GM23338 (cell line): ENCODE results near the gene NUCB1. TPM values are rescaled to one million over a fixed set of nuclear protein-coding genes. Genes with fewer than 3 reads are reported as not detected.

Source experiments
- EZH2 ChIP-seq: fragments of 200-600 bp; sonication (generic); IDR thresholded peaks from one replicate; pipeline ENCODE4 v1.8.0; 2017; ENCODE audit warnings: antibody characterized with exemption, mild to moderate bottlenecking, low read depth; ENCODE audit not compliant: unreplicated experiment
- EZH2phosphoT487 ChIP-seq: fragments of 200-600 bp; sonication (generic); IDR thresholded peaks from one replicate; pipeline ENCODE4 v1.8.1; 2018; ENCODE audit warnings: antibody characterized with exemption; ENCODE audit not compliant: unreplicated experiment
- JUNB ChIP-seq: IDR thresholded peaks from one replicate; pipeline ENCODE4 v1.6.1; 2016; ENCODE audit warnings: antibody characterized with exemption; ENCODE audit not compliant: unreplicated experiment
- STAT1 ChIP-seq: IDR thresholded peaks from one replicate; pipeline ENCODE4 v1.6.1; 2016; ENCODE audit warnings: antibody characterized with exemption; ENCODE audit not compliant: unreplicated experiment
- ZNF114 ChIP-seq: fragments of 250-450 bp; sonication (Bioruptor Pico); IDR thresholded peaks from 2 replicates; pipeline ENCODE4 v1.5.0; 2020; ENCODE audit warnings: mild to moderate bottlenecking, moderate library complexity
- ZNF331 ChIP-seq: fragments of 250-450 bp; sonication (Bioruptor Pico); IDR thresholded peaks from 2 replicates; pipeline ENCODE4 v1.5.0; 2020; ENCODE audit warnings: low read depth, mild to moderate bottlenecking, moderate library complexity
- polyA plus RNA-seq: library from polyadenylated mRNA; unstranded; fragments of >200 nt; fragmentation: Nextera tagmentation; extraction: Ambion mirVana; gene quantifications from 2 replicates; pipeline ENCODE4 v1.2.1, GENCODE V29; 2016
- total RNA-seq: library from RNA; depleted of rRNA; stranded (reverse); fragments of >200 nt; shearing (Covaris generic); gene quantifications from 2 replicates; pipeline ENCODE4 v1.2.3, GENCODE V29; 2014
- TF ChIP-seq, protein P1 (sequence below): fragments of 250-450 bp; sonication (Bioruptor Pico); IDR thresholded peaks from 2 replicates; pipeline ENCODE4 v1.5.0; 2020; ENCODE audit warnings: mild to moderate bottlenecking, moderate library complexity
- TF ChIP-seq, protein P2 (sequence below), 2 experiments: fragments of 200-600 bp in 1 of 2; sonication (generic) in 1 of 2; conservative IDR thresholded peaks; 2 replicates each; pipeline versions ENCODE4 v1.5.1 to v1.6.1; 2016 to 2017; ENCODE audit warnings: antibody characterized with exemption in 2 of 2, low read depth in 2 of 2, mild to moderate bottlenecking in 2 of 2, moderate library complexity in 1 of 2

The NUCB1 gene
- total and polyA plus RNA-seq, 2 experiments from 2014 or later, result 57.1 to 163 TPM

DNA sequence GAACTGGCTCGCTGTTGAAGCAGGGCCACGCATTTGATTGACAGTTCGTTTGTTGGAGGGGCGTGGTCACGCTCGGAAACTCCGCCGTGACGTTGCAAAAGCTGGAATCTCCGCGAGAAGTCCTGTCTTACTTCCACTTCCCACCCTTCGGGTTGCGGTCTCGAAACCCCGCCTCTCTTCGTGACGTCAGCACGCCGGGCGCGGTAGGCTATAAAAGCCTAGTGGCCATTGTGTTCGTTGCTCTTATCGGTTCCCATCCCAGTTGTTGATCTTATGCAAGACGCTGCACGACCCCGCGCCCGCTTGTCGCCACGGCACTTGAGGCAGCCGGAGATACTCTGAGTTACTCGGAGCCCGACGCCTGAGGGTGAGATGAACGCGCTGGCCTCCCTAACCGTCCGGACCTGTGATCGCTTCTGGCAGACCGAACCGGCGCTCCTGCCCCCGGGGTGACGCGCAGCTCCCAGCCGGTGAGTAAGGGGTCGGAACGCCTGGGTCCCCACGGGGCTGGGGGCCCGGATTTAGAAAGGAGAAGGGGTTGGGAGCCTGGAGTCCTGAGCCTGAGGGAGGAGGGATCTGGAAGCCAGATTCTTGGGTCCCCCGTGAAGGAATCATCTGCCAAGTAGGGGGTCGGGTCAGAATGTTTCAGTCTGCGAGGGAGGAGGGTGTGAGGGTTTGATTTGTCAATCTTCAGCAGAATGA is 27.8 kb upstream of the NUCB1 start, which contains the start of gene PPP1R15A (continued):
- TF ChIP-seq, protein P1, sequence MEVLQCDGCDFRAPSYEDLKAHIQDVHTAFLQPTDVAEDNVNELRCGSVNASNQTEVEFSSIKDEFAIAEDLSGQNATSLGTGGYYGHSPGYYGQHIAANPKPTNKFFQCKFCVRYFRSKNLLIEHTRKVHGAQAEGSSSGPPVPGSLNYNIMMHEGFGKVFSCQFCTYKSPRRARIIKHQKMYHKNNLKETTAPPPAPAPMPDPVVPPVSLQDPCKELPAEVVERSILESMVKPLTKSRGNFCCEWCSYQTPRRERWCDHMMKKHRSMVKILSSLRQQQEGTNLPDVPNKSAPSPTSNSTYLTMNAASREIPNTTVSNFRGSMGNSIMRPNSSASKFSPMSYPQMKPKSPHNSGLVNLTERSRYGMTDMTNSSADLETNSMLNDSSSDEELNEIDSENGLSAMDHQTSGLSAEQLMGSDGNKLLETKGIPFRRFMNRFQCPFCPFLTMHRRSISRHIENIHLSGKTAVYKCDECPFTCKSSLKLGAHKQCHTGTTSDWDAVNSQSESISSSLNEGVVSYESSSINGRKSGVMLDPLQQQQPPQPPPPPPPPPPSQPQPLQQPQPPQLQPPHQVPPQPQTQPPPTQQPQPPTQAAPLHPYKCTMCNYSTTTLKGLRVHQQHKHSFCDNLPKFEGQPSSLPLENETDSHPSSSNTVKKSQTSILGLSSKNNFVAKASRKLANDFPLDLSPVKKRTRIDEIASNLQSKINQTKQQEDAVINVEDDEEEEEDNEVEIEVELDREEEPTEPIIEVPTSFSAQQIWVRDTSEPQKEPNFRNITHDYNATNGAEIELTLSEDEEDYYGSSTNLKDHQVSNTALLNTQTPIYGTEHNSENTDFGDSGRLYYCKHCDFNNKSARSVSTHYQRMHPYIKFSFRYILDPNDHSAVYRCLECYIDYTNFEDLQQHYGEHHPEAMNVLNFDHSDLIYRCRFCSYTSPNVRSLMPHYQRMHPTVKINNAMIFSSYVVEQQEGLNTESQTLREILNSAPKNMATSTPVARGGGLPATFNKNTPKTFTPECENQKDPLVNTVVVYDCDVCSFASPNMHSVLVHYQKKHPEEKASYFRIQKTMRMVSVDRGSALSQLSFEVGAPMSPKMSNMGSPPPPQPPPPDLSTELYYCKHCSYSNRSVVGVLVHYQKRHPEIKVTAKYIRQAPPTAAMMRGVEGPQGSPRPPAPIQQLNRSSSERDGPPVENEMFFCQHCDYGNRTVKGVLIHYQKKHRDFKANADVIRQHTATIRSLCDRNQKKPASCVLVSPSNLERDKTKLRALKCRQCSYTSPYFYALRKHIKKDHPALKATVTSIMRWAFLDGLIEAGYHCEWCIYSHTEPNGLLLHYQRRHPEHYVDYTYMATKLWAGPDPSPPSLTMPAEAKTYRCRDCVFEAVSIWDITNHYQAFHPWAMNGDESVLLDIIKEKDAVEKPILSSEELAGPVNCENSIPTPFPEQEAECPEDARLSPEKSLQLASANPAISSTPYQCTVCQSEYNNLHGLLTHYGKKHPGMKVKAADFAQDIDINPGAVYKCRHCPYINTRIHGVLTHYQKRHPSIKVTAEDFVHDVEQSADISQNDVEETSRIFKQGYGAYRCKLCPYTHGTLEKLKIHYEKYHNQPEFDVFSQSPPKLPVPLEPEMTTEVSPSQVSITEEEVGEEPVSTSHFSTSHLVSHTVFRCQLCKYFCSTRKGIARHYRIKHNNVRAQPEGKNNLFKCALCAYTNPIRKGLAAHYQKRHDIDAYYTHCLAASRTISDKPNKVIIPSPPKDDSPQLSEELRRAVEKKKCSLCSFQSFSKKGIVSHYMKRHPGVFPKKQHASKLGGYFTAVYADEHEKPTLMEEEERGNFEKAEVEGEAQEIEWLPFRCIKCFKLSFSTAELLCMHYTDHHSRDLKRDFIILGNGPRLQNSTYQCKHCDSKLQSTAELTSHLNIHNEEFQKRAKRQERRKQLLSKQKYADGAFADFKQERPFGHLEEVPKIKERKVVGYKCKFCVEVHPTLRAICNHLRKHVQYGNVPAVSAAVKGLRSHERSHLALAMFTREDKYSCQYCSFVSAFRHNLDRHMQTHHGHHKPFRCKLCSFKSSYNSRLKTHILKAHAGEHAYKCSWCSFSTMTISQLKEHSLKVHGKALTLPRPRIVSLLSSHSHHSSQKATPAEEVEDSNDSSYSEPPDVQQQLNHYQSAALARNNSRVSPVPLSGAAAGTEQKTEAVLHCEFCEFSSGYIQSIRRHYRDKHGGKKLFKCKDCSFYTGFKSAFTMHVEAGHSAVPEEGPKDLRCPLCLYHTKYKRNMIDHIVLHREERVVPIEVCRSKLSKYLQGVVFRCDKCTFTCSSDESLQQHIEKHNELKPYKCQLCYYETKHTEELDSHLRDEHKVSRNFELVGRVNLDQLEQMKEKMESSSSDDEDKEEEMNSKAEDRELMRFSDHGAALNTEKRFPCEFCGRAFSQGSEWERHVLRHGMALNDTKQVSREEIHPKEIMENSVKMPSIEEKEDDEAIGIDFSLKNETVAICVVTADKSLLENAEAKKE (CRISPR knock-in tag), result no peak
- TF ChIP-seq, protein P2, sequence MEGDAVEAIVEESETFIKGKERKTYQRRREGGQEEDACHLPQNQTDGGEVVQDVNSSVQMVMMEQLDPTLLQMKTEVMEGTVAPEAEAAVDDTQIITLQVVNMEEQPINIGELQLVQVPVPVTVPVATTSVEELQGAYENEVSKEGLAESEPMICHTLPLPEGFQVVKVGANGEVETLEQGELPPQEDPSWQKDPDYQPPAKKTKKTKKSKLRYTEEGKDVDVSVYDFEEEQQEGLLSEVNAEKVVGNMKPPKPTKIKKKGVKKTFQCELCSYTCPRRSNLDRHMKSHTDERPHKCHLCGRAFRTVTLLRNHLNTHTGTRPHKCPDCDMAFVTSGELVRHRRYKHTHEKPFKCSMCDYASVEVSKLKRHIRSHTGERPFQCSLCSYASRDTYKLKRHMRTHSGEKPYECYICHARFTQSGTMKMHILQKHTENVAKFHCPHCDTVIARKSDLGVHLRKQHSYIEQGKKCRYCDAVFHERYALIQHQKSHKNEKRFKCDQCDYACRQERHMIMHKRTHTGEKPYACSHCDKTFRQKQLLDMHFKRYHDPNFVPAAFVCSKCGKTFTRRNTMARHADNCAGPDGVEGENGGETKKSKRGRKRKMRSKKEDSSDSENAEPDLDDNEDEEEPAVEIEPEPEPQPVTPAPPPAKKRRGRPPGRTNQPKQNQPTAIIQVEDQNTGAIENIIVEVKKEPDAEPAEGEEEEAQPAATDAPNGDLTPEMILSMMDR (conservative IDR thresholded peaks at IDR 0.05; ENCODE audit: low read depth in 2 of 2), result no peak
- TF ChIP-seq ZNF114 (CRISPR knock-in tag), result peak; percentile 41; the same call in 1 of the 2 replicates
- TF ChIP-seq ZNF331, result no peak
- no peak for TF ChIP-seq JUNB
- TF ChIP-seq STAT1, result no peak
- no peak for TF ChIP-seq EZH2
- TF ChIP-seq EZH2phosphoT487, result no peak
